H7 (cell line): ENCODE data around the gene MED25. TPM values are rescaled to one million over a fixed set of nuclear protein-coding genes. Genes with fewer than 3 reads are reported as not detected.
"Not testable (repeated sequence)": the region's sequence is repeated elsewhere in the genome, so short reads cannot be mapped to it uniquely, and the experiment has no call there.

ENCODE experiments used
- DNase-seq: peaks from one replicate; pipeline ENCODE4 v3.0.0; 2012
- H3K27me3 ChIP-seq: 2 replicates; pipeline ENCODE4 v1.6.0; 2011; ENCODE audit warnings: mild to moderate bottlenecking, low read length; ENCODE audit not compliant: control insufficient read depth, insufficient read depth
- H3K36me3 ChIP-seq: replicated peaks from 2 replicates; pipeline ENCODE4 v1.5.1; 2011; ENCODE audit warnings: low read length; ENCODE audit not compliant: control insufficient read depth, insufficient read depth
- H3K4me3 ChIP-seq: 2 replicates; pipeline ENCODE4 v1.5.1; 2011; ENCODE audit warnings: low read depth, mild to moderate bottlenecking, control low read depth, low read length, moderate library complexity; ENCODE audit not compliant: insufficient read depth
- total RNA-seq: library from RNA; depleted of rRNA; stranded (reverse); fragments of >200 nt; shearing (Covaris generic); gene quantifications from 2 replicates; pipeline ENCODE4 v1.2.3, GENCODE V29; 2014

The MED25 gene
- total RNA-seq, 1 experiment from 2014 or later = 53.5 TPM

GRCh38 chr19:49818649-49819370 is 721 bp downstream of the MED25 start:
- peak; percentile 52 for DNase-seq
- peak overlapping the region; percentile 96 for H3K4me3 ChIP-seq

GRCh38 chr19:49819452-49820115 is 1.5 kb downstream of the MED25 start:
- H3K27me3 ChIP-seq, H3K36me3 ChIP-seq, DNase-seq, H3K4me3 ChIP-seq: not testable (repeated sequence)

More at GRCh38 chr19:49818649-49819370, 721 bp downstream of the MED25 start:
- Histone ChIP-seq H3K36me3 (no peaks in the 10 kb centered on the region; the same call in none of the 2 replicates), H3K27me3 (no peaks in the 10 kb centered on the region)

- no peaks in the 10 kb centered on the region; the same call in none of the 2 replicates for H3K36me3 ChIP-seq
- H3K4me3 ChIP-seq = no peak overlapping the region
- DNase-seq = no peak
- no peaks in the 10 kb centered on the region for H3K27me3 ChIP-seq
These were observed 2.0 kb downstream of the MED25 start for GRCh38 chr19:49820125-49820524.

- H3K36me3 ChIP-seq = no peaks in the 10 kb centered on the region; the same call in none of the 2 replicates
- no peak overlapping the region for H3K4me3 ChIP-seq
- DNase-seq = no peak
- H3K27me3 ChIP-seq = no peaks in the 10 kb centered on the region
These were observed 5.4 kb downstream of the MED25 start for GRCh38 chr19:49823472-49823871.

- Histone ChIP-seq H3K4me3 (no peak overlapping the region), H3K27me3 (no peaks in the 10 kb centered on the region), H3K36me3 (no peaks in the 10 kb centered on the region; the same call in none of the 2 replicates)
- DNase-seq = no peak
These were observed 6.6 kb downstream of the MED25 start for GRCh38 chr19:49824662-49825061.

- DNase-seq = no peak
- H3K36me3 ChIP-seq = peaks cover 2% of the 10 kb centered on the region
- no peak overlapping the region for H3K4me3 ChIP-seq
- H3K27me3 ChIP-seq = no peaks in the 10 kb centered on the region
These were observed 8.9 kb downstream of the MED25 start for GRCh38 chr19:49827034-49827433.

GRCh38 chr19:49829200-49829599 is 11.1 kb downstream of the MED25 start:
- no peak for DNase-seq

GRCh38 chr19:49829721-49830120 is 11.6 kb downstream of the MED25 start:
- no peak for DNase-seq
- Histone ChIP-seq H3K36me3 (peaks cover 12% of the 10 kb centered on the region), H3K4me3 (no peak overlapping the region), H3K27me3 (no peaks in the 10 kb centered on the region)

More at GRCh38 chr19:49829200-49829599, 11.1 kb downstream of the MED25 start:
- peaks cover 9% of the 10 kb centered on the region for H3K36me3 ChIP-seq
- H3K4me3 ChIP-seq = no peak overlapping the region
- no peaks in the 10 kb centered on the region for H3K27me3 ChIP-seq

GRCh38 chr19:49830766-49831165 is 12.7 kb downstream of the MED25 start:
- Histone ChIP-seq H3K36me3 (peaks cover 15% of the 10 kb centered on the region), H3K4me3 (no peak overlapping the region), H3K27me3 (no peaks in the 10 kb centered on the region)
- peak; percentile 47 for DNase-seq

GRCh38 chr19:49831592-49831991 is 13.5 kb downstream of the MED25 start:
- Histone ChIP-seq H3K4me3 (no peak overlapping the region), H3K36me3 (peaks cover 18% of the 10 kb centered on the region), H3K27me3 (no peaks in the 10 kb centered on the region)
- peak; percentile 38 for DNase-seq

- H3K27me3 ChIP-seq = no peaks in the 10 kb centered on the region
- no peak for DNase-seq
- H3K4me3 ChIP-seq = no peak overlapping the region
- peaks cover 18% of the 10 kb centered on the region for H3K36me3 ChIP-seq
These were observed 14.5 kb downstream of the MED25 start for GRCh38 chr19:49832556-49832955.

- H3K4me3 ChIP-seq = no peak overlapping the region
- H3K36me3 ChIP-seq = peaks cover 21% of the 10 kb centered on the region
- DNase-seq = no peak
- H3K27me3 ChIP-seq = no peaks in the 10 kb centered on the region
These were observed 15.5 kb downstream of the MED25 start for GRCh38 chr19:49833599-49833998.

GRCh38 chr19:49835562-49835961 is 17.5 kb downstream of the MED25 start:
- no peaks in the 10 kb centered on the region for H3K27me3 ChIP-seq
- H3K36me3 ChIP-seq = peaks cover 26% of the 10 kb centered on the region
- peak; percentile 49 for DNase-seq
- H3K4me3 ChIP-seq = no peak overlapping the region

- H3K36me3 ChIP-seq = peaks cover 25% of the 10 kb centered on the region
- H3K27me3 ChIP-seq = no peaks in the 10 kb centered on the region
- no peak overlapping the region for H3K4me3 ChIP-seq
- peak; percentile 57 for DNase-seq
These were observed 18.3 kb downstream of the MED25 start for GRCh38 chr19:49836176-49837008.
